IPS-18c (cell line): Measurements from ENCODE around the gene DEAF1.

Experiments
- H3K4me3 ChIP-seq: 2 replicates; pipeline ENCODE4 v1.7.0; 2013; ENCODE audit warnings: low read depth, mild to moderate bottlenecking, low read length, moderate library complexity; ENCODE audit not compliant: insufficient read depth
- H3K9me3 ChIP-seq: one replicate; pipeline ENCODE4 v1.6.1; 2013; ENCODE audit warnings: mild to moderate bottlenecking, low read length, moderate library complexity; ENCODE audit not compliant: control insufficient read depth, insufficient read depth

Gene DEAF1

GRCh38 chr11:614021-614622, 80.9 kb downstream of the DEAF1 start:
- H3K4me3 ChIP-seq: no peak overlapping the region

GRCh38 chr11:613369-613968, 81.6 kb downstream of the DEAF1 start:
- Histone ChIP-seq H3K9me3 (no peaks in the 10 kb centered on the region), H3K4me3 (no peak overlapping the region)

More at GRCh38 chr11:614021-614622, 80.9 kb downstream of the DEAF1 start:
- H3K9me3 ChIP-seq: no peaks in the 10 kb centered on the region

- Histone ChIP-seq H3K4me3 (no peak overlapping the region), H3K9me3 (no peaks in the 10 kb centered on the region)
These were observed 82.1 kb downstream of the DEAF1 start for GRCh38 chr11:612961-613300.

- no peaks in the 10 kb centered on the region for H3K9me3 ChIP-seq
- H3K4me3 ChIP-seq: no peak overlapping the region
These were observed 82.6 kb downstream of the DEAF1 start for GRCh38 chr11:612201-612960.

- Histone ChIP-seq H3K9me3 (no peaks in the 10 kb centered on the region), H3K4me3 (no peak overlapping the region)
These were observed 83.7 kb downstream of the DEAF1 start for GRCh38 chr11:611001-611996.

- no peaks in the 10 kb centered on the region for H3K9me3 ChIP-seq
- no peak overlapping the region for H3K4me3 ChIP-seq
These were observed 84.7 kb downstream of the DEAF1 start for GRCh38 chr11:610146-610801.

- H3K4me3 ChIP-seq: no peak overlapping the region
- no peaks in the 10 kb centered on the region for H3K9me3 ChIP-seq
These were observed 85.6 kb downstream of the DEAF1 start for GRCh38 chr11:609341-609811.

GRCh38 chr11:608791-609251, 86.2 kb downstream of the DEAF1 start:
- Histone ChIP-seq H3K4me3 (no peak overlapping the region), H3K9me3 (no peaks in the 10 kb centered on the region)

- no peaks in the 10 kb centered on the region for H3K9me3 ChIP-seq
- no peak overlapping the region for H3K4me3 ChIP-seq
These were observed 86.9 kb downstream of the DEAF1 start for GRCh38 chr11:607971-608659.

- H3K9me3 ChIP-seq: no peaks in the 10 kb centered on the region
- no peak overlapping the region for H3K4me3 ChIP-seq
These were observed 87.8 kb downstream of the DEAF1 start for GRCh38 chr11:607020-607780.

- Histone ChIP-seq H3K9me3 (no peaks in the 10 kb centered on the region), H3K4me3 (no peak overlapping the region)
These were observed 88.8 kb downstream of the DEAF1 start for GRCh38 chr11:606245-606644.

GRCh38 chr11:605286-606129, 89.5 kb downstream of the DEAF1 start:
- Histone ChIP-seq H3K9me3 (no peaks in the 10 kb centered on the region), H3K4me3 (no peak overlapping the region)

GRCh38 chr11:603154-603553, 91.9 kb downstream of the DEAF1 start:
- Histone ChIP-seq H3K4me3 (no peak overlapping the region), H3K9me3 (no peaks in the 10 kb centered on the region)

- no peaks in the 10 kb centered on the region for H3K9me3 ChIP-seq
These were observed 93.3 kb downstream of the DEAF1 start for GRCh38 chr11:601573-602245.

More at GRCh38 chr11:601573-602245, 93.3 kb downstream of the DEAF1 start:
- H3K4me3 ChIP-seq: no peak overlapping the region
